ENCODE data around the gene HCN1.
"Not testable (repeated sequence)": the region's sequence is repeated elsewhere in the genome, so short reads cannot be mapped to it uniquely, and the experiment has no call there.

The HCN1 gene

DNA sequence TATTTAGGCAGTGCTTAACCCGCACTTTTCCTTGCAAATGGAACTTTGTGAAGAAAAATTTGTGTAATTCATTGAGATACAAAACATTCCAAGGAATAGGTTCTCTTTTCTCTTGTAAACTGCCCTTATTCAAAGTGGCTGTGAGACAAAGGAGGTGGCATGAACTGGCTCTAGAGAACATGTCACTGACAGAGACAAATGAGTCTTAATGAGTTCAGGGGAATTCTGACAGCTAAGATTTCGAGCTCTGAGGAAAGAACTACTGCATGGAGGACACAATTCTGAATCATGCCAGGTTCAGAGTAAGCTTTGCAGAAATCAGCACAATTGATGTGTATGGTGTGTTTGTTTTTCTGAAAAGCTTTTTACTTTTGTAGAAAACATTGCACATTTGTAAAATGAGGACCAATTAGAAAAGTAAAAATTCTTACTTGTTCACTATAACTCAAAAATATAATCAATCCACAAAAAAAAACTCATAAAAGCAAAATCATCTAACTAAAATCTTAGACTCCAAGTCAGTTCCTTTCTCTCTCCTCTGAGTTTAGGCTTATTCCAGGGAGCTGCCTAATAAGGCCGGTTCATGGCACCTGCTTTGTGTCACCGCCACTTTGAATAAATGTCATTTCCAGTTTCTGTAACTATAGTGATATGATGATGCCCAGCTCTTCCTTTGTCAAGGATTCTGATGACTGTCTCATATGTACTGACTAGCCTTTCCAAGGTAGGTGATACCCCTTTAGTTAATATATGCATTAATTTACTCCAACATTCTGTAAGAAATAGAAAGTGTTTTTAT, 163.2 kb downstream of the HCN1 start:
- no peak overlapping the region for H3K4me3 ChIP-seq (replicated peaks; ENCODE audit: low read depth, low read length)
- no peak for DNase-seq (ENCODE audit: extremely low read depth, low read depth)
- TF ChIP-seq, protein P1, sequence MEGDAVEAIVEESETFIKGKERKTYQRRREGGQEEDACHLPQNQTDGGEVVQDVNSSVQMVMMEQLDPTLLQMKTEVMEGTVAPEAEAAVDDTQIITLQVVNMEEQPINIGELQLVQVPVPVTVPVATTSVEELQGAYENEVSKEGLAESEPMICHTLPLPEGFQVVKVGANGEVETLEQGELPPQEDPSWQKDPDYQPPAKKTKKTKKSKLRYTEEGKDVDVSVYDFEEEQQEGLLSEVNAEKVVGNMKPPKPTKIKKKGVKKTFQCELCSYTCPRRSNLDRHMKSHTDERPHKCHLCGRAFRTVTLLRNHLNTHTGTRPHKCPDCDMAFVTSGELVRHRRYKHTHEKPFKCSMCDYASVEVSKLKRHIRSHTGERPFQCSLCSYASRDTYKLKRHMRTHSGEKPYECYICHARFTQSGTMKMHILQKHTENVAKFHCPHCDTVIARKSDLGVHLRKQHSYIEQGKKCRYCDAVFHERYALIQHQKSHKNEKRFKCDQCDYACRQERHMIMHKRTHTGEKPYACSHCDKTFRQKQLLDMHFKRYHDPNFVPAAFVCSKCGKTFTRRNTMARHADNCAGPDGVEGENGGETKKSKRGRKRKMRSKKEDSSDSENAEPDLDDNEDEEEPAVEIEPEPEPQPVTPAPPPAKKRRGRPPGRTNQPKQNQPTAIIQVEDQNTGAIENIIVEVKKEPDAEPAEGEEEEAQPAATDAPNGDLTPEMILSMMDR (IDR thresholded peaks at IDR 0.05; ENCODE audit: low read depth, low read length, missing control alignments): no peak

DNA sequence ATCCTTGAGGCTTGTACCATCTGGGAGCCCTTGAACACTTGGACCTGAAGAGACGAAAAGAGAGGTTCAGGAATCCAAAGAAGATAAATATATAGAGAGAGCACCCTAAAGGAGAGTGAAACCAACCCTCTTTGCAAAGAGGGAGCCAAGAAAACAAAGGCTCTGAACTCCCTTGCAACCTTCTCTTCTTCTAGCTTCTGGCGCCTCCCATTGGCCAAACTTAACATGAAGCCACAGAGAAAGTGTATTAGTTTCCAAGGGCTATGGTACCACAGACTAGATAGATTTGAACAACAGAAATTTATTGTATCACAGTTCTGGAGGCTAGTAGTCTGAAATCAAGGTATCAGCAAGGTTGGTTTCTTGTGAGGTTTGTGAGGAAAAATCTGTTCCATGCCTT, 175.1 kb downstream of the HCN1 start:
- TF ChIP-seq, protein P1 (IDR thresholded peaks at IDR 0.05; ENCODE audit: low read depth, low read length, missing control alignments): peak; percentile 31
- no peak overlapping the region for H3K4me3 ChIP-seq (replicated peaks; ENCODE audit: low read depth, low read length)
- DNase-seq (ENCODE audit: extremely low read depth, low read depth): no peak

DNA sequence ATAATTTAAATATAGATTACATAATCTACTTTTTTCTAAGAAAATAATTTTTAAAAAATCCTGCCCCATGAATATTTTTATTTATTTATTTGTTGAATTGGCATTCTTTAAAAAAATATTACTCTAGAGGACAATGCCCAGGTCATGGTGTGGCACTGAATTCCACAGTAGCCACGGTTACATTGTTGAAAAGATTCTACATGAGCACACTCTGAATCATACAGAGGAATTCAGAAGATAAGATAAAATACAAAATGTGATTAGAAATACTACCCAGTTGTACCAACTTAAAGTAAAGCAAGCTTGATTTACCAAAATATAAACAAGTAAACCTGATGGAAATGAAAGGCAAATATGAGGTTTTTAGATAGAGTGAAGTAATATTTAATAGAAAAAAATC, 183.7 kb downstream of the HCN1 start:
- TF ChIP-seq, protein P1 (IDR thresholded peaks at IDR 0.05; ENCODE audit: low read depth, low read length, missing control alignments): no peak
- DNase-seq (ENCODE audit: extremely low read depth, low read depth): no peak
- H3K4me3 ChIP-seq (replicated peaks; ENCODE audit: low read depth, low read length): no peak overlapping the region

- no peak overlapping the region for H3K4me3 ChIP-seq (replicated peaks; ENCODE audit: low read depth, low read length)
- TF ChIP-seq, protein P1 (IDR thresholded peaks at IDR 0.05; ENCODE audit: low read depth, low read length, missing control alignments): no peak
- DNase-seq (ENCODE audit: extremely low read depth, low read depth): no peak
These were observed 186.8 kb downstream of the HCN1 start for GRCh38 chr5:45509371-45509770.

DNA sequence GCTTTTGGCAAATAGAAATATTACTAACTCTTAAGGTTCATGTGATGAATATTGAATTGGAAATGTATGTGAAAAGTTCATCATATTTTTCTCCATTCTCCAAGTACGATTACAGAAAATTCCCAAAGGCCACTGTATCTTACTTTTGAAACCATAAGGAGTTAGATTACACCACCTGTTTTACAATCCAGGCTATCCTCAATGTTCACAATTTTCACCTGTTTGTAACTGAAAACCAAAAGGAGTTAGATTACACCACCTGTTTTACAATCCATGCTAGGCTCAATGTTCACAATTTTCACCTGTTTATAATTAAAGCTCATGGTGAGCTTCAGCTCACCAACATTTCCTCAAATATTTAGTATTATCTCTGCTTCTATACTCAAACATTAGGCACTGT, 188.0 kb downstream of the HCN1 start:
- no peak overlapping the region for H3K4me3 ChIP-seq (replicated peaks; ENCODE audit: low read depth, low read length)
- no peak for DNase-seq (ENCODE audit: extremely low read depth, low read depth)
- TF ChIP-seq, protein P1 (IDR thresholded peaks at IDR 0.05; ENCODE audit: low read depth, low read length, missing control alignments): no peak

- no peak for DNase-seq (ENCODE audit: extremely low read depth, low read depth)
- H3K4me3 ChIP-seq (replicated peaks; ENCODE audit: low read depth, low read length): no peak overlapping the region
- TF ChIP-seq, protein P1 (IDR thresholded peaks at IDR 0.05; ENCODE audit: low read depth, low read length, missing control alignments): no peak
These were observed 189.0 kb downstream of the HCN1 start for GRCh38 chr5:45507178-45507577.

- H3K4me3 ChIP-seq (replicated peaks; ENCODE audit: low read depth, low read length); DNase-seq (ENCODE audit: extremely low read depth, low read depth): not testable (repeated sequence)
These were observed 197.2 kb downstream of the HCN1 start for GRCh38 chr5:45499006-45499405.
